DMS 273 treated with DMSO at 0.1 percent for 48 hours (cell line): Measurements from ENCODE around the gene IZUMO1R.
"Not testable (repeated sequence)": the region's sequence is repeated elsewhere in the genome, so short reads cannot be mapped to it uniquely, and the experiment has no call there.

Experiments used
- DNase-seq: peaks from one replicate; lab custom pipeline; 2025; lab: John Stamatoyannopoulos, UW

IZUMO1R gene

DNA sequence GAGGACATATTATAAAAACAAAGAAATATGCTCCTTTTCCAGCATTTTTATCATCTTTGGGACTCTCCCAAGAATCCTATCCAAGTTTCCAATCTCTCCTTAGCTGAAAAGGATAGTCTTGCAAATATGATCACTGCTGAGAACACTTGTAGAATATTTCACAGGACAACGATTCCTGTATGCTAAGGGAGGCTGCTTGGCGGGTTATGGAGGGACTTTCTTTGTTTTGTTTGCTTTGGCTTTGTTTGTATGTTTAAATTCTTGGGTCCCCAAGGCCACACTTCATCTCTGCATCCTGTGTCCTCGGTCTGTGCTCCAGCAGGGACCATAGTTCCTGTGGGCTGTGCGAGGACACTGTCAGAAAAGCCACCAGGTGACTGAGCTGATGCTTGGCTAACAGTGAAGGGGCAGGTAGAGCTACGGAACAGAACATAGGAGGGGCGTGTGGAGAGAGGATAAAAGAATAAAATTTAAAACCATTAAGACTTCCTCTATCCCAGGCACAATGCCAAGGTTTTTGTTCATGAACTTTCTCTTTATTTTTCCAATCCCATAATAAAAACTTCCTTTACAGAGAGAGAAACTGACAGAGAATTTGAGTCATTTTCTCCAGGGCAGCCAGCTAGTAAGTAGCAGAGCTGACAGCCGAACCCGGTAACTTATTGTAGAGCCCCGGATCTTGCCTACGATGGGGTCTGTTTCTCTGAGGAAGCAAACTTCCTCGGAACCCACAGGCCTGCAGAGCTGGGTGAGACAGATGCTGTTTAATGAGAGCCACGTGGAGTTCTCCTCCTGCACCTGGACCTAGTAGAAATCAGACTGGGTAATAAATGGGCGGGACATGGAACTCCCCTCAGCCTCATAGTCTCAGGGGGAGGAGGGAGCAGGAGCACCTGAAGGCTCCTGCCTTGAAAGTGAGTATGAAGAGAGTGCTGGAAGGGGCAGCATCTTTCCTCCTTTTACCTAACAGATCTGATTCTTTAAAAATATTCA is at the start of gene IZUMO1R:
Gene IZUMO1R (plus strand): TSS at position 615 of the 993 bp plus-strand sequence. CDS start 1,057 bp downstream, outside the sequence.
- DNase-seq: no peak

DNA sequence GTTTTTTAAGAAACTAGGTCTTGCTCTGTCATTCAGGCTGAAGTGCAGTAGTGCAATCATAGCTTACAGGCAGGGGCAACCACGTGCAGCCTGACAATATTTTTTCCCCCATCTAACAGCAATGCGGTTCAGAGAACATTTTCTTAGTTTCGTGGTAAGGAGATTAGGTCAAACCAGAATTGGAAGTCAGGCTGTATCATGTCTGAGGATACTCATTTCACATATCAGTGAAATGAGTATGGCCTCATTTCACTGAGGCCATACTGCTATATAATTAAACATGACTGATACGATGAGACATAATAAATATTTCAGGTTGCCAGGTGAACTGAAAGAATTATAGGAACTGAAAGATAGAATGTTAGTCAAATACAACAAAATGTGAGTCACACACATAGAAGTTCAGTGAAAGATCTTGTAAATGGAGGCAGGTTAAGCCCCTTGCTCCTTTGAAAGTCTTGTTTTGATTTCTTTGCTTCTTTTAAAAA is 32.5 kb upstream of the IZUMO1R start:
- no peak for DNase-seq

DNA sequence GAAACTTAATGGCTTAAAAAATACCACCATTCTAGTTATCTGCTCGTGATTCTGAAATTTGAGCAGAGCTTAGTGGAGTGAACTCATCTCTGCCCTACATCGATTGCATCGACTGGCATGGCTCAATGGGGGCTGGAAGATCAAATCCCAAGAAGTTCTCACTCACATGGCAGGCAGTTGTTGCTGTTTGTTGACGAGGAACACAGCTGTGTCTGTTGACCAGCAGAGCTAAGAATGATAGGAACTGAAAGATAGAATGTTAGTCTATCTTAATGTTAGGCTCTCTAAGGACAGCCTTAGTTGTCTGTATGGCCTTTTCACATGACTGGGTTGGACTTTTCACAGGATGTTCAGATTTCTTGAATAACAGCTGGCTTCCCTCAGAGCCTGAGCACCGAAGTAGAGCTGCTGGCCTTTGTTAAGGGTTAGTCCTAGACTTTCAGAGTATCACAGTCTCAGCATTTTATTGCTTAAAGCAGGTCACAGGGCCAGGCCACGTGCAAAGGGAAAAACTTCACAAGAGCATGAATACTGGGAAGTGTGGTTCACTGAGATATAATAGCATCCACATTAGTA is 31.6 kb upstream of the IZUMO1R start:
- DNase-seq: no peak

DNA sequence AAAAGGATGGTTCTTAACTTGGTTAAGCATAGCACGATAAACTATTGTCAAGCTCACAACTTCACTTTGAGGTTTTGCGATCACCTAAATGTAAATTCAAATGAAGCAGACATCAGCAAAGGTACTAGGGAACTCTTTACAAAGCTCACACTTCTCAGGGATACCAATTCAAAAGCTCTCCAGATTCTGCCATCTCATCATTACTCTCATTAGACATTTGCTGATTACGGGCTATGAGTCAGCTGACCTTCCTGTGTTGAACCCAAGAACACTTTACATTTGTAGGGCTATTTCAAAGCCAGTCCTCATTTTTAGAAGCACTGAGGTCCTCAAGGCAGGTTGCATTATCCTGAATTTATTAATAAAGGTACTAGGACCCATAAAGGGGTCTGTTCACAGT is 28.4 kb upstream of the IZUMO1R start:
- DNase-seq: no peak

DNA sequence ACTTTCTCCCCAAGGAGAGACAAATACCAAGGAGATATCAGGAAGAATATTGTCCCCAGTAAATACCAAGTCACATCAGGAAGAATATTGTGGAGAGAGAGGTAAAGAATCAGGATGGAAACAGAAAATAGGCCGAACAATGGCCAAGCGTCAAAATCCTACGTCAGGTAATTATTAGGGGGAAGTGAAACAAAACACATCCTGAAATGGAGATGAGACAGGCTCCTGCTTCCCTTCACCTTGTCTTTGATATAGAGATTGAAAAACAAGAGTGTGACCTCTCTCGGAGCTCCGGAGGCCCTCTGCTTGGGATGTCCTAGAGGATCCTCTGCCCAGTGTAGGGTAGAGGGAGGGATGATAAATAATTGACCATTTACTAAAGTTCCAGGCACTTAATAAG is 27.4 kb upstream of the IZUMO1R start:
- no peak for DNase-seq

DNA sequence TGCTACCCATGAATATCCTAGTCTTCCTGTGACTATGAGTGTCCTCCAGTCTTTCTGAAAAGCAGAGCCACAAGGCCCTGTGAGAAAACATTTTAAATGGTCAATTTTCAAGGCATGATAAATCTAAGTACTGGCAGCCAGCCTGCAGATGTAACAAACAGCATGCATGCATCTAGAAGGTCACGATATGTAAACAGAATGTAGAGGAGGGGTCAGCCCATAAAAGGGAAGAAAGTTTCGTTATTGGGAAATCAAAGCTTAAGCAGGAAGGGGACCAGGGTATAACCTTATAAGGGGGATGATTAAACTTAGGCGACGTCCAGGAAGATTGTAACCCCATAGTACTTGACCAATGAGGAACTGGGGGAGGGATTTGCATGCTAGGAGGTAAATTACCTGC is 26.2 kb upstream of the IZUMO1R start:
- DNase-seq: not testable (repeated sequence)

DNA sequence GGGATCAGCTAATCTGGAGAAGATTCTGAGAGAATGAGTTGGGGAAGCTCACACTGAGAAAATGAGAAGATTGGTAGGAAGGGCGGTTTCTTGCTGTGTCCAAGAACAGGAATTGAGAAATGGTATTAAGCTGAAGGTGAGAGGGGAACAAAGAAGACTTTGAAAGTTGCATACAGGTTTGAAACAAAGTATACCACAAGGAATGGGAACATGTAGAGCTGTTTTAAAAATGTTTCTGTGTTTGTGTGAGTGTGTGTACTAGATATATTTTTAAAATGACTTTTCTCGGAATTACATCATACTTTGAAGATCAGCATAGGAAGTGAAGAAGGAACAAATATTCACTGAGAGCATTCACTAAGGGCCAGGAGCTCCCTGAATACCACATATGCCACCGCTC is 24.4 kb upstream of the IZUMO1R start:
- DNase-seq: no peak

DNA sequence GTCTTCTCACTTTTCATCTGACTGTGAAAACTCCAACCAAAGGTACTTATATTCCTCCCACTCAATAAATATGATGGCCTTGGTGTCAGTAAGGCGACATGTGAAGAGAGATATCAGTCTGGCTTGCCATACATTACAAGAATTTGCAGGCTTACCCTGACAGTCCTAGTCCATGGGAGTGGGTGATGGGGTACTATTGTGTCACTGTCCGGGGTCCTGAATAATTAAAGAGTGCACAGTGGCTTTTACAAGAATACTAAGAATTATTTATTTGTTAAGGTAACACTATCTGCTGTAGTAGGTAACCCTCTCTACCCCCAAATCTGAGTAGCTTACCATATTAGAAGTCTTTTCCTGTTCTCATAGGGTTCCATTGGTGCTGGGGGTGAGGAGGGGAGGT is 23.1 kb upstream of the IZUMO1R start:
- no peak for DNase-seq

DNA sequence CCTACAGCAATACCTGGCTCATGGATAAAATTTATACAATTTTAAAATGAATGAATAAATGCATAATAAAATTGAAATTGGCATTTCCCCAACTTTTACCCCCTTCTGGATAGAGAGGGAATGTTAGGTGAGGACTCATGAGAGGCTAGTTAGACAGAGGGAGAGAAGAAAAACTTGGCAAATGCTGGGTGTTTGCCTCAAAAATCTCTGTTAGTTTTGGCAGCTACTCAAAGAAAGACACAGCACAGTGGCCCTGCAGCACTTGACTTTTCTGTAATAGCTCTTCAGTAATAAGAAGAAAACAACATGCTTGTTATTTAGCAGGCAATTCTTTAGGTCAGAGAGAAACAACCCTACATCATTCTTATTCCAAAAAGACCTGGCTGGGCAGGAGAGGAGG is 20.7 kb upstream of the IZUMO1R start:
- DNase-seq: no peak

DNA sequence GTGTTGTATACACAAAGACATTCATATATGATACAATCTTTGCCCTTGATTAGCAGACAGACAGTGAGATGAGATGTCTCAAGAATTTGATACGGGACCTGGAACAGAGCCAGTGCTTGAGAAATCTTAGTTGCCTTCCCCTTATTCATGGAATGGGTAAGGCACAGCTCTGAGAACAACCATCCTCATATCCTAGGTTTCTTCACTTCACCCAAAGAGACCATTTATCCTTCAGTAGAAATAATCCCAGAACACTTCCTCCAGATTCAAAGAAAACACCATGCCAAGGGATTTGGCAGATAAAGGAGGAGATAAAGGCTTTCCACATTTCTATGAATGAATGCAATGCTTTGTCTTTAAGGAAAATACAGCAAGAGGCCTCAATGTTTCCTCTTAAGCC is 8.8 kb upstream of the IZUMO1R start:
- no peak for DNase-seq

DNA sequence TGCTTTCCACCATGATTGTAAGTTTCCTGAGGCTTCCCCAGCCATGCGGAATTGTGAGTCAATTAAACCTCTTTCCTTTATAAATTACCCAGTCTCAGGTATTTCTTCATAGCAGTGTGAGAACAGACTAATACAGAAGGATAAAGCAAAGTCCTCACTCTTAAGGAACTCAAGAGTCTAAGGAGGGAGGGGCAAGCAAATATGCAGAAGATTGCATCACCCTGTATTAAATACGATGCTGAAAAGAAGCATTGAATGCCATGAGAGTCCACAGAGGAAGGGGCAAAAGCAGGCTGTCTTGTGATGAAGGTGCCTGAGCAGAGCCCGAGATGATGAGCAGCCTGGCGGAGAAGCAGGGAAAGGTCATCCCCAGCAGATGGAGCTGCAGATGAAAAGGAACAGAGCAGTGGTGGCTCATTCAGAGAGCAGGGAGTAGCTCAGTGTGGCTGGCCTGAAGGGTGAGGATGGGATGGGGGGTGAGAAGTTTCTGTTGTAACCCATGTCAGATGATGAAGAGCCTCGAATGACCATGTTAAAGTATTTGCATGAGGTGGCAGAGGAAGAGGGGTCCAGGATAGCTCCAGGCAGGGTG is 6.3 kb upstream of the IZUMO1R start:
- no peak for DNase-seq

DNA sequence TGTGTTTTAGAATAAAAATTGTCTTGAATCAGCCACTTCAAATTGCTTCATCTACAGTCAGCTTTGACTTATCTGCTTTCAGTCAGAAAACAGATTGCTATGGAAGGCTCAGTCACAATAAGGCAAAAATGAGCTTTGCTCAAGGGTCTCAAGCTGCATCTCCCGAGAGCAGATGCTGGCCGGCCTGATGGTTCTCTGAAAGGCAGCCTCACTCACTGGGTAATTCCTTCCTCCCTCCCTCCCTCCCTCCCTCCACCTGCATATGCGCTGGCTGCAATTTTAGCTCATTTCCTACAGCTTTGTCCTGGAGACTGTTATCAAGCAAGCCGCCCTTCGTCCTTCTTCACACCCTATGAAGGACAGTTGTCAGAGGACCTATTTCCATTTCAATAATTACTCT is 1.6 kb upstream of the IZUMO1R start:
- DNase-seq: no peak

DNA sequence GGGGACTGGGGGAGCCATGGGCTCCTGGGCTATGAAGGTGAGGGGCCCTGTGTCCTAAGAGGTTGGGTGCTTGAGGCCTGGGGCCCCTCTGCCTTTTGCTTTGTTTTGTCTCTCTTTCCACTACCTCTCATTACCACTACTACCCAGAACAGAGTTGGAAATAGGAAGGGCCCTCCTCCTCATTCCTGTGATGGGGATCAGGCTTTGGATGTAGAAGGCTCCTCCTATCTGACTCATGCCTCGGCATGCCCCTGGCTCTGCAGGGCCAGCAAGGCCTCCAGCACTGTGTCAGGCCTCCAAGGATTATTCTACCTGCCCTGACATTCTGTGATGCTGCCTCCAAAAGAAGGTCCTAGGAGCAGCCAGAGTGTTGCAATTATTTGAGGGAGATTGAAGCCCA is 766 bp downstream of the IZUMO1R start:
- no peak for DNase-seq

DNA sequence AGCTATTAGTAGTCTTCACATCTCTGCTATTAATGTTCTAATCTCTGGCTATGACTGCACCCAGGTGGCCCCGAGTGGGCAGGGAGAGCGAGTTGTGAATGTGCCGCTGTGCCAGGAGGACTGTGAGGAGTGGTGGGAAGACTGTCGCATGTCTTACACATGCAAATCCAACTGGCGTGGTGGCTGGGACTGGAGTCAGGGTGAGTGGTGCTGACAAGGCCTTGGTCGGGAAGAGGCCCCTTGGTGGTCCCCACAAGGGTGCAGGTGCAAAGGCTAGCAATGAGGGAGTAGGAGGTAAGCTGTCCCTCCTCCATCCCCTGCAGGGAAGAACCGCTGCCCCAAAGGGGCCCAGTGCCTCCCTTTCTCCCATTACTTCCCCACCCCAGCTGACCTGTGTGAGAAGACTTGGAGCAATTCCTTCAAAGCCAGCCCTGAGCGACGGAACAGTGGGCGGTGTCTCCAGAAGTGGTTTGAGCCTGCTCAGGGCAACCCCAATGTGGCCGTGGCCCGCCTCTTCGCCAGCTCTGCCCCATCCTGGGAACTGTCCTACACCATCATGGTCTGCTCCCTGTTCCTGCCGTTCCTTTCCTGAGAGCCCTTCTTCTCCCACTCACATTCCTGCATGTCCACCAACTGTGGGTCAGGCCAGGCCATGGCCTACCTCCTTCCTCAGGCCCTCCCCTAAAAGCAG is 2.9 kb downstream of the IZUMO1R start:
- no peak for DNase-seq

DNA sequence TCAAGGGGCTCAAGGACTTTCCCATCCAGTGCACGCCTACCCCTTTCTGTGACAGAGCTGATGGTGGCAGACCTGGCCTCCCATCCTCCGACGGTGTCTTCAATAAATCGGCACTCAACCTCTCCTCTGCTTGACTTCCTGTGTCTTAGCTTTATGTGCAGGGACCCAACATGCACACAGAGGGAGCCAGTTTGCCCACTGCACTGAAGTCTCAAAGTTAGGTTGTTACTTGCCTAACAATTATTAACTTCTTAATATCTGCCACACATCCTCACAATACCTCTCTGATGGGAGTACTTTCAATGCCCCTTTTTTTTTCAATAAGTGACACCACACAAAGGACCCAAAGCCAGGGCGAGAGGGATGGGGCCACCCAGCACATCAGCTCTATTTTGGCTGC is 3.6 kb downstream of the IZUMO1R start:
- no peak for DNase-seq

DNA sequence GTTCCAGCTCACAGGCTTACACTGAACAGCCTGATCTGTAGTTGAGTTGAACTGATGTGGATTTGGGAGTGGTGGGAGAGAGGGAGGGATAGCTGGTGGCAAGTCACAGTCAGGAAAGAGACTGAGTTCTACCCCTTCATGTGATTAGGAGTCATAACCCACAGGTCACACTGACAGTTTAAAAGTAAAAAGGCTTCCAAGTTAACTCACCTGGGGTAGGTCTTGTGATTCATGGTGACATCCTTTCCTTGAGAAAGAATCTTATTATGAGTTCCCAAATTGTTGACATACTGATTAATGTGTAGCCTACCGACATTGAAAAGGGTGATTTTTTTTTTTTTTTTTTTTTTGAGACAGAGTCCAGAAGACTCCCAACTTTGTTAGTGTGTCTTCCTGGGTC is 5.4 kb downstream of the IZUMO1R start:
- DNase-seq: no peak

DNA sequence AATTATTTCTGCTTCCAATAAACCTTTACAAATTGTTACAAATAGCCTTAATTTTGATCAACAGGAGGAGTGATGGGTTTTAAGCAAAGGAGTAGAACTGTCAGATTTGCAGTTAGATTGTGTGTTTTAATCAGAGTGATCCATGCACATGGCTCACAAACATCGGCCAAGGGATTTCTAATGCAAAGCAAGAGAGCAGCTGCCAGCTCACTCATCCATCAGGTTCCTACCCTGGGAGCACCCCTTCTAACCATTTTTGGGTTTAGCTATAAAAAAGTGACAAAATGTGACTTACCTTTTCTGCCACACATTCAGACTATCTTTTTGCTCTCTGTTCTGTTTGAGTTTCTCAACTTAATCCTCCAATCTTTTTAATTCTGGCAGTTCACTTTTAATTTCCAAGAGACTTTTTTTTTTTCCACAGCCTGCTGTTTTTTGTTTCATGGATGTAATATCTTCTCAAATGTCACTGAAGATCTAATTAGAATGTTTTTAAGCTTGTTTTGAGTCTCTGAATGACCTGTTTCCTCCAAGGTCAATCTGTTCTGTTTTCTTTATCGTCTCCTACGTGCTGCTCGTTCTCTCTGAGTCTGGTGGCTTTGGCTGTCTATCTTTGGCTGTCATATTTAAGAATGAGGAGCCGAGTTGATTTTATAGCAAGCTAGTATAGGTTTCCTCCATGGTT is 6.0 kb downstream of the IZUMO1R start:
- no peak for DNase-seq

DNA sequence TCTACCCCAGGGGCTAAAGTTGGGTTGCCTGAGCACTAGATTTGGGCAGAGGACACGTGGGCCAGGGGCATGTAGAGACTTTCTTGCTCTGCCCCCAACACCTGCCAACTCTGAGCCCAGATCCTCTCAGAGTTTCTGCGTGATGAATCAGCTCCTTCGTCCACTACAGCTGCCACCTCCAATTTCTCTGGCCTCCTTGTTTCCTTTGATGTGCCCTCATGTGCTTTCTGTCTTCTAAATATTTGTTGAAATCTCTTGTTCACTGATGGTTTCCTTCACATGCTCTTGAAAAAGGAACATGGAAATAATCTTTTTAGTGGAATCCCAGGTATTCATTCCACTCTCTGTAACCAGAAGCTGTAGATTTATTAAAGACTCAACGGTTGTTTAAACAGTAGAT is 8.0 kb downstream of the IZUMO1R start:
- no peak for DNase-seq

DNA sequence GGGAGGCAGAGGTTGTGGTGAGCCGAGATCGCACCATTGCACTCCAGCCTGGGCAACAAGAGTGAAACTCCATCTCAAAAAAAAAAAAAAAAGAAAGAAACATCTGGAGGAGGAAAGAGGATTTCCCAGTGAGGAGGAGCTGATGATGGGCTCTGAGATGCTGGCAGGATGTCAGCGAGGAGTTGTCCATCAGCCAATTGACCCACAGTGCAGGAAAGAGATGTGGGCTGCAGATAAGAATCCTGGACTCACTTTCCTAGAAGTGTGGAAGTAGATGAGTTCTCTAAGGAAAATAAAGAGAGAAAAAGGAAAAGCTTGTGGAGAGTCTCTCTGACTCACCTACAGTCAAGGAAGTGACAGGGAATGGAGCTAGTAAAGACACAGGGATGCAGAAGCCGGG is 9.7 kb downstream of the IZUMO1R start:
- DNase-seq: no peak

DNA sequence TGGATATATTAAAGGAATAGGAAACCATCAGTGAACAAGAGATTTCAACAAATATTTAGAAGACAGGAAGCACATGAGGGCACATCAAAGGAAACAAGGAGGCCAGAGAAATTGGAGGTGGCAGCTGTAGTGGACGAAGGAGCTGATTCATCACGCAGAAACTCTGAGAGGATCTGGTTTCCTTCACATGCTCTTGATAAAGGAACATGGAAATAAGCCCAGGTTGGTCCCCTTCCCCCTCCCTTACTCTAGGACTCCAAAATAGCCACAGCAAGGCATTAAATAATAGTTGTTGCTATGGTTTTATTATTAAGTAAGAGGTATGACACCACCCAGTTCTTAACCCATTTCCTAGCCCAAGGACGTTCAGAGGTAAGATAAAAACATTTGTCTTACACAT is 11.3 kb downstream of the IZUMO1R start:
- peak; percentile 3 for DNase-seq

DNA sequence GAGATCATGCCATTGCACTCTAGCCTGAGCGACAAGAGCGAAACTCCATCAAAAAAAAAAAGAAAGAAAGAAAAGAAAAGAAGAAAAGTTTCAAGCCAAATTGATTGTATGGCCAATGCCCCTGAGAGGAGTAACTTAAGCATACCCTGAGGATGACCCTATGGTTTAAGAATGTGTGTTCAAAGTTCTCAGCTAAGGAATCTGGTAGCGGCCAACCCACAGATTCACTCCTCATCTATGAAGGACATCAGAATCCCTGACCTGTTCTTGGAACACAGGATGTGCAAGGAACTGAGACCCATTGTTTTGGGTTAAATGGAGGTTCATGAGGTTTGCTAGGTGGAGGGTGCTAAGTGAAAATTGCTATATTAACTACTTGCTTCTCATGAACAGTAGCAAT is 18.1 kb downstream of the IZUMO1R start:
- DNase-seq: no peak

DNA sequence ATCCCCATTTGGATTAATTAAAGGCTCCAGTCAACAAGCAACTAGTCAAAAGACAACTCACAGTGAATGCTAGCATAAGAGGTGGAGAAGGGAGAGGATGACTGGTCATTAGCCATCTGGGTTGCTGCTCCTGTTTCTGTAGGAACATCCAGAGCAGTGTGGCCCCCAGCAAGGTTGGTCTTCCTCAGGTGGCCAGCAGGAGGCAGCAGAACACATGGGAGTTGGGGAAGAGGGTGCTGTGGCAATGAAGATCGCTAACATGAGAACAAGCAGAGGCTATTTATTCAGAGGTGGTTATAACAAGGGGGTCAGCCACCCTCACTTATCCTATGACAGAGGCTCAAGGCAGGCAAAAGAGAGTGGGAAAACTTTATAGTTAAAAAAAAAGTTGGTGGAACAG is 21.3 kb downstream of the IZUMO1R start:
- no peak for DNase-seq
